GM18520 (cell line): ENCODE data around the gene ORAI3.
A peak's percentile ranks its signal among the peaks of the same experiment; 100 is the strongest.
"Not testable (repeated sequence)": the region's sequence is repeated elsewhere in the genome, so short reads cannot be mapped to it uniquely, and the experiment has no call there.

Experiments used
- ATAC-seq: cut with Tn5 transposase; IDR thresholded peaks from one replicate; pipeline ENCODE4 v1.9.1; 2021; ENCODE audit not compliant: unreplicated experiment

The ORAI3 gene

DNA sequence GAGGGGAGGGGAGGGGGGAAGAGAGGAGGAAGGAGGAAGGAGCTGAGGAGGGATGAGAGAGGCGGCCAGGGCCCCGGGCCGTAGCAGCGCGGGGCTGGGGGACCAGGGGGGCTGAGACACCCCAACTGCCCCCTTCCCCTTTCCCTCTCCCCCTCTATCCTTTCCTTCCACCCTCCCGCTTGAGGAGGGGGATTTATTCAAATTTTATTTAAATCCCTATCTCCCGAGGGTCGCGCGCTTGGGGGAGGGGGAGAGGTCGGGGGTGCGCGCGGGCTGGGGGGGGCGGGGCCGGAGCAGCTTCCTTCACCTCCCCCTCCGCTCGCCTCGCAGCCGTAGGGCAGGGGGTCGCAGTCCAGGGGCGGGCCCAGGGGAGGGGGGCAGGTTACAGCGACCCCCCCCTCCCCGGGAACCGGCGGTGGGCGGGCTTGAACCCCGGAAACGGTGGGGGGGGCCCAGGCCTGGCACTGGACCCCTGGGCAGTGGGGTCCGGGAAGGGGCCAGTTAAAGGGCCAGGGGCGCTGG, 25.3 kb upstream of the ORAI3 start, which contains the start of gene FBXL19:
TSS of gene FBXL19 (plus strand) at position 19 of the 522 bp plus-strand sequence. CDS start 2,183 bp downstream, outside the sequence.
- no peak for ATAC-seq

DNA sequence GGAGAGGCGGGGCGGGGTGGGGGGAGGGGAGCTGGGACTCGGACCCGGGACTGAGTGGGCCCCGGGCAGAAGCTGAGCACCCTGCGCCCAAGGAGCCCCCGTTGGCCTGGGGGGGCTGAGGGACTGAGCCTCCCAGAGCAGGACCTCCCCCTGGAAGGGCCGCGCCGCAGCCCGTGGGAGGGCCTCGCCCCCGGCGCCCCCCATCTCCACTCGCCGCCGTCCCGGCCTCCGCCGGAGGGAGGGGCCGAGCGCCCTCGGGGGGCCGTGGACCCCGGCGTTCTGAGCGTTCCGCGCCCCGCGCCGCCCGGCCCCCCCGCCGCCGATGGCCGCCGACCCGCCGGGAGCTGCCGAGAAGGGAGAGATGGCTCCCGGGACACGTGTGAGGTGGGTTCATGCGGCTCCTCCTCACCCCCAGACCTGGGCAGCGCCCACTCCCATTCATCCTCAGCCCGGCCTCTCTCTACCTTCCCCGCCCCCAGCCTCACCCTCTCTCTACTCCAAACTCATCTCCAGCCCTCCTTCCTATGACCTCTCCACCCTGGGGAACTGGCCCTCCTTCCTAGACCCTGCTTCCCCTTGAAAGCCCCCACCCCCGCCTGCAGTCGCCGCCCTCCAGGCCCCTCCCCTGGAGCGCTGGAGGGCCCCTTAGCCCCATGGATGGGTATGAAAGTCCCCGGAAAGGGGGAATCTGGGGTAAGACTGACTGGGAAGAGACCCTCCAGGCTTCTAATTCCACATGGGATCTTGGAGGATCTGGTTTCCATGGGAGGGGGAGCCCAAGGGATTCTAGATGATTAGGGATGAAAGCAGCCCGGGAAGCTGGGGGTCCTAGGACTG, 24.6 kb upstream of the ORAI3 start:
- ATAC-seq = no peak

DNA sequence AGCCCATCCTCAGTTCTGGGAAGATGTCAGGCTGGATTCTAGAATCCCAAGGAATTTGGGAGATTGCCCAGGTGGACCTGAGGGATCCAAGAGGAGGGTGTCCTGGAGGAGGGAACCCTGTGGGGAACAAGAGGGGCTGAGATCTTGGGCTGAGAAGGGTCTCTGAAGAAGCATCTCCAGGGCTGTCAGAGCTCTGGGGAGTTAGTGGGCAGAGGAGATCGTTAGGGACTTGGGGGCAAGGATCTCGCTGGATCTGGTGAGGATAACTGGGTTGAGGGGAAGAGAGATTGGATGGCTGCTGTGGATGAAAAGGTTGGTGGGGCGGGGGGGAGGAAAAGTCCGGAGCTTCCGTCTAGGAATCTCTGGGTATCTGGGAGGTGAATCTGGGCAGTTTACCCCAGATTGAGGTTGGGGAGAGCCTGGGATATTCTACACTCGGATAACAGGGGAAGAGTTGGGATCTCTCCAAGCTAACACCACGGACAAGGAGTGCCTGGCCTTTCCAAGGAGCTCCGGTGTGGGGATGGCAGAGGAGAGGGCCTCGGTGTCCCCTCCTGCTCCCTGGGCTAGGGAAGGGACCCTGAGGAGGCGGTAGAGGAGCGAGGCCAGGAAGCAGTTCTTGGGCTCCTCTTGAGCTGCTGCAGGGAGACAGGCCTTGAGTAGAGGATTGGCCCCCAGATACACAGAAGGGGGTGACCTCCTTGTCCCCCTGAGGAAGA, 23.8 kb upstream of the ORAI3 start:
- no peak for ATAC-seq

DNA sequence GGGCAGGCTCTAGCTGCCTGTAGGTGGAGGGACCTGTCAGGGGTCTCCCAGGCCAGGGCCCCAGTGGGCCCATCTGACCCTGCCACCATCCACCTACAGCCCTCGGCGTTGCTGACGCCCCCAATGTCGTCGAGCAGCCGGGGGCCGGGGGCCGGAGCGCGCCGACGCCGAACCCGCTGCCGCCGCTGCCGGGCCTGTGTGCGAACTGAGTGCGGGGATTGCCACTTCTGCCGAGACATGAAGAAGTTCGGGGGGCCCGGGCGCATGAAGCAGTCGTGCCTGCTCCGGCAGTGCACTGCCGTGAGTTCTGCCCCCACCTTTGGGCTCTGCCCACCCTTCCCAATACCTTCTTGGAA, 23.3 kb upstream of the ORAI3 start:
- no peak for ATAC-seq

DNA sequence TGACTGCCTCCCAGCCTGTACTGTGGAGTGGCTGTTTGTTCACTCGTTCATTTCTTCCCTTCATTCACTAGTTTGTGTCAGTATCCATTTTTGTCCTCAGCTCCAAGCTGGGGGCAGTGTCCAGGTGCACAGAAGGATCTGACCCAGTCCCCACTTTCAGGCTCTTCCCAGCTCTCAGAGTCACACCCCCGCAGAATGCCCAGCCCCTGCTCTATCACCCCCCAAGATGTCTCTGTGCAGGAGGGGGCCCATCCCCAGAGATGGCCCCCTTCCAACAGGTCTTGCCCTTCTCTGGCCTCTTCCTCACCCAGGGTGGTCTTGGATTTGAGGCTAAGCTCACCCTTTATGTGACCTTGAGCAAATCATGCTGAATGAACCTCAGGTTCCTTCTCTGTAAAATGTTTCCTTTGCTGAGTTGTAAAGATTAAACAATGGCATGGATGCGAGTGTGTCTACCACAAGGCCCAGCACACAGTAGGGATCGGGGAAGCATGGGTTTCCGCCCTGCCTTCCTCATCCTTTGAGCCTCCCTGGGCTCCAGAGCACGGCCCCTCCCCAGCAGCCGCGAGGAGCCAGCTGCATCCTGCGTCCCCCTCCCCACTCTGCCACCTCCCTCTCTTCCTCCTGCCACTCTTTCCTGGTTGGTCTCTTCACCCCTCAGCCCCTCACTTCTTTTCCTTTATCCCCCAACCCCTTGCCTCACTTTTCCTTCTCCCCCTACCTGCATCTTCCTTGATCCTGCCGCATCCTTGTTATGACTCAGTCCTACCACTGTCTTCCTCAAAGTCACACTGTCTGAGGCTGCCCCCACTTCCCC, 22.7 kb upstream of the ORAI3 start:
- no peak for ATAC-seq

DNA sequence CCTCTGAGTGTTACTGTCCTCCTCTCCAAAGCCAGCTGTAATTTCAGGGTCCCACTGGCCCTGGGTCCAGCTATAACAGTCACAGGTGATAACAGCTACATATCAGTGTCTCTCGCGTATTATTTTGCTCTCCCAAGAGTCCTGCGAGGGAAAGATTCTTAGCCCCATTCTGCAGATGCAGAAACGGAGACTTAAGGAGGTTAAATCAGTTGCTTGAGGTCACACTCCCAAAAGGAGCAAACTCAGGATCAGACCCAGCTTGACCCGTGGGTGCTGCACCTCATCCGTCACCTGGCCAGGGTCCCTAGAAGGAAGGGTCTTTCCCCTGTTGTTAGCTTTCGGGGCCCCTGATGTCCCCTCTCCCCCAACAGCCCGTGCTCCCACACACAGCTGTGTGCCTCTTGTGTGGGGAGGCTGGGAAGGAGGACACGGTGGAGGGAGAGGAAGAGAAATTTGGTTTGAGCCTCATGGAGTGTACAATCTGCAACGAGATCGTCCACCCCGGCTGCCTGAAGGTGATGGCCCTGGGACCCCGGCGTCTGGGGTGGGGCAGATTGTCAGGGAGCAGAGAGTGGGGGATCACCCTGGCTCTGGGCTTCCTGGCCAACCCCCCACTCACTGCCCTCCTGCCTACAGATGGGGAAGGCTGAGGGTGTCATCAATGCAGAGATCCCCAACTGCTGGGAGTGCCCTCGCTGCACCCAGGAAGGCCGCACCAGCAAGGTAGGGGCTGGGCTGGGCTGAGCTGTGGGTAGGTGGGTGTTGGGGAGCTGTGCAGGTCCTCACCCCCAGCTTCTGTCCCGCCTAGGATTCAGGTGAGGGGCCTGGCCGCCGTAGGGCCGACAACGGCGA, 21.7 kb upstream of the ORAI3 start:
- ATAC-seq = no peak

DNA sequence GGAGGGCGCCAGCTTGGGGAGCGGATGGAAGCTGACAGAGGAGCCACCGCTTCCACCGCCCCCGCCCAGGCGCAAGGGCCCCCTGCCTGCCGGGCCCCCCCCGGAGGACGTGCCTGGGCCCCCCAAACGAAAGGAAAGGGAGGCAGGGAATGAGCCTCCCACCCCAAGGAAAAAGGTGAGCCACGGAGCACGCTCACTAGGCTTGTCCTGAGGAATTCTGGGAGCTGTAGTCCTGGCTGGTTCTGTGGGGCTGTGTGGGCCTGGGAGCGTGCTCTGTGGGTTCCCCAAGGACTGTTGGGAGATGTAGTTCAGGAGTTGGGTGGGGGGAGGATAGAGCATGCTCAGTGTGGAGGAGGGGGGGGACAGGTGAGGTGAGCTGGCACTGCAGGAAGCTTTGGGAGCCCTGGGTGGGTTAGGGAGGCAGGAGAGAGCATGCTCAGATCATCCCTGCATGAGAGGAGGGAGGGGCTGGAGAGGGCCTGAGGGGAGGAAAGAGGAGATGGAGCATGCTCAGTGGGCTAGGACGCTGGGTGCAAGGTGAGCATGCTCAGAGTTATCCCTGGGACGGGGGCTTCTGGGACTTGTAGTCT, 21.0 kb upstream of the ORAI3 start:
- no peak for ATAC-seq

DNA sequence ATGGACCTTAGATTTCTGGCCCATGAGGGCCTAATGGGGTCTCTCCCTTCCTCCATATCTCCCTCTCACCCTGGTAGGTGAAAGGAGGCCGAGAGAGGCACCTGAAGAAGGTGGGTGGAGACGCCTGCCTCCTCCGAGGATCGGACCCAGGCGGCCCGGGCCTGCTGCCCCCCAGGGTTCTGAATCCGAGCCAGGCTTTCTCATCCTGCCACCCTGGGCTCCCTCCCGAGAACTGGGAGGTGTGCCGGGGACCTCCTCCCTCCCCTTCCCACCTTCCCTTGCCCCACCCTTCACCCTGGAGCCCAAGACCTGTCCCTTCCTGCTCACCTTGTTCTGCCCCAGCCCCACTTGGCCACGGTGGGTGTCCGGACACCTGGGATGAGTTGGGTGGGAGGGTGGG, 20.5 kb upstream of the ORAI3 start:
- no peak for ATAC-seq

DNA sequence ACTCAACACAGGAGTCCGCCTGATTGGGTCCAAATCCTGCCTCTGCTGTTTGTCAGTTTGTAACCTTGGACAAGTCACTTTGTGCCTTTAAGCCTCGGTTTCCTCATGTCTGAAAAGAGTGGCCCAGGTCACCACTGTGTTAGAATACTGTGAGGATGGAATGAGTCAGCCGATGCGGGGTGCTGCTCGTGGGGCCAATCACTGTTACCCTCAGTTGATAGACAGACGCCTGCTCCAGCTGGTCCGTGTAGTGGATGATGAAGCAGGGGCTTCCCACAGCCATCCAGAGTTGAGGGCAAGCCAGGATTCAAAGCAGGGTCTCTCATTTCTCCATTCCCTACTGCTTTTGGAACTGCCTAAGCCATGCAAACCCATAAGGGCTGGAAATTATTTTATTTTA, 19.7 kb upstream of the ORAI3 start:
- no peak for ATAC-seq

DNA sequence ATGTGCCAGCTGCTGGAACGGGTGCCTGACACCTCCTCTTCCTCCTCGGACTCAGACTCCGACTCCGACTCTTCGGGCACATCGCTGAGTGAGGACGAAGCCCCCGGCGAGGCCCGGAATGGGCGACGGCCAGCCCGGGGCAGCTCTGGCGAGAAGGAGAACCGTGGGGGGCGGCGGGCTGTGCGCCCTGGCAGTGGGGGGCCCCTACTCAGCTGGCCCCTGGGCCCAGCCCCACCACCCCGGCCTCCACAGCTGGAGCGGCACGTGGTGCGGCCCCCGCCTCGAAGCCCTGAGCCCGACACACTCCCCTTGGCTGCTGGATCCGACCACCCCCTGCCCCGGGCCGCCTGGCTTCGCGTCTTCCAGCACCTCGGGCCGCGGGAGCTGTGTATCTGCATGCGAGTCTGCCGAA, 18.7 kb upstream of the ORAI3 start:
- ATAC-seq = no peak

DNA sequence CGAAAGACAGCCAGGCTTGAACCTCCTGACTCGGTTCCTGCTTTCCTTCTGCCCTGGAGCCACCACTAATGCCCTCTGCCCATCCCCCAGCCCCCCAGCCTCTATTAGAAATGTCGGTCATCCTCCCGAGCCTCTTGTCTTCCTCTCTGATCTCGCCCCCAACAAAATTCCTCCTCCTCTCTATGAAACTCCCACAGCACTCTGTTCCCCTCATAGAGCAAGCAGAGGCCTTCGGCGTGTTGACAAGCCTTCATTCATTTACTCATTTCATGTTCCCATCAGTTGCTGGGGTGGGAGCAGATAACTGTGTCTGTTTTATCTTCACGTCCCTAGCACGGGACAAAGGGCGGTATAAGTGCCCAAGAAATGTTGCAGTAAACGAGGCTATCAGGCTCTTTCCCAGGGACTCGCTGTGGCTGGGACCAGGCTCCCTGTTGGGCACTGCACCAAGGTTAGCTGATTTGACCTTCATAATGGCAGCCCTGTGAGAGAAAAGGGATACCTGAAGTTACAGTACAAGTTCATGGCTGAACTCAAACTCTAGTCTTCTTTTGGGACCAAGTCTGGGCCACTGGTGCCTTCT, 17.7 kb upstream of the ORAI3 start:
- ATAC-seq = no peak

DNA sequence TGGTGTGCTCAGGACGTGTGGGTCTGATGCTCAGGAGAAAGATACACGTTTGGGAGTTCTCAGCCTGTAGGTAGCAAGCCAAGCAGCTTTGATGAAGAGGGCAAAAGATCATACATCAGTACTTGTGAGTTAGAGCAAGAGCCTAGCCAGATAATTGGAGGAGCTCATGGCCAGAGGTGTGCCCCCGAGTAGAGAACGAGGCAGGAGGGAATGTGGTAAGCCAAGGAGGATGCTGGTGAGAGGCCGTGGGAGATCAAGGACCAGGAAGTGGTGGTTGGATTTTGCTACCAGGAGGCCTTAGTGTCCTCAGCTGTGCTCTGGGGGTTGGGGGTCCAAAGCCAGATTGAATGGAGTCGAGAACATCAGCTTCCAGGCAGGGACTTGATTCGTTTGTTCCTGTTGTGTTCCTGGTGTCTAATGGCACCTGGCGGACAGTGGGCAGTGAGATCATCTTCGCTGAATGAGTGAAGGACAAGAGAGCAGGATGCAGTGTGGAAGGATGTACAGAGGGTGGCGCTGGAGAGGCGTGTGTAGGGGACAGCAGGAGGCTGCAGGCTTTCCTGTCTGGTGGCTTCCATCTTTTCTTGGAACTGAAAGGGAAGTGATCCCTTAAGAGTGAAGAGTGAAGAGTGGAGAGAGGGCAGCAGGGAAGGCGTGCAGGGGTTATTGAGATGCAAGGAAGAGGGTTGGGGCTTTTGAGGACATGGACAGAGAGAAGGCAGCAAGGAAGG, 13.9 kb upstream of the ORAI3 start:
- no peak for ATAC-seq

DNA sequence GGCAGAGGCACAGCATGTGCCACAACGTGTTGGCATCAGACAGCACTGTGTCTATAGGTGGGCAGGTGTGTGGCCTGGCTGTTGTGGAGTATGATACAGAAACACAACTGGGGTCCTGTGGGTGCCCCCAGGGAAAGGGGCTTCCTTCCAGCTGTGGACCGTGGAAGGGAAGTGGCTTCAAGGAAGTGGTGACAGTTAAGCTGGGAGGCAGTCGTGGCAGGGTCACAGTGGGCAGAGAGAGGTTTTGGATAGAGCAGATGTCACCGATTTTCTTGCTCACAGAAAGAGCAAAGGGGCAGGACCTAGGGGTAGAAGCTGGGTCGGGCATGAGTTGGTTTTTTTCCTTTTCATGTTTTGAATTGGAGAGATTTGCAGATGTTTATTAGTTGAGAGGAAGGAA, 11.2 kb upstream of the ORAI3 start:
- no peak for ATAC-seq

DNA sequence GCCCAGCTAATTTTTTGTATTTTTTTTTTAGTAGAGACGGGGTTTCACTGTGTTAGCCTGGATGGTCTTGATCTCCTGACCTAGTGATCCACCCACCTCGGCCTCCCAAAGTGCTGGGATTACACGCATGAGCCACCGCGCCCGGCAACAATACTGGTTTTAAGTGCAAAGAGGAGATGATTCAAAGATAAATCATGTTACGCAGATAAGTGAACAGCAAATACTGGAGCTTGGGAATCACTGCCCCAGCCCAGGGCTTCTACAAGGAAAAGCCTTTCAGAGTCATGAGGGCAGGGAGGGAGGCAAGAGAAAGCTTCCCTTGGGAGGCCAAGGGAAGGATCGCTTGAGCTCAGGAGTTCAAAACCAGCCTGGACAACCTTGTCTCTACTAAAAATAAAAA, 9.3 kb upstream of the ORAI3 start:
- not testable (repeated sequence) for ATAC-seq

DNA sequence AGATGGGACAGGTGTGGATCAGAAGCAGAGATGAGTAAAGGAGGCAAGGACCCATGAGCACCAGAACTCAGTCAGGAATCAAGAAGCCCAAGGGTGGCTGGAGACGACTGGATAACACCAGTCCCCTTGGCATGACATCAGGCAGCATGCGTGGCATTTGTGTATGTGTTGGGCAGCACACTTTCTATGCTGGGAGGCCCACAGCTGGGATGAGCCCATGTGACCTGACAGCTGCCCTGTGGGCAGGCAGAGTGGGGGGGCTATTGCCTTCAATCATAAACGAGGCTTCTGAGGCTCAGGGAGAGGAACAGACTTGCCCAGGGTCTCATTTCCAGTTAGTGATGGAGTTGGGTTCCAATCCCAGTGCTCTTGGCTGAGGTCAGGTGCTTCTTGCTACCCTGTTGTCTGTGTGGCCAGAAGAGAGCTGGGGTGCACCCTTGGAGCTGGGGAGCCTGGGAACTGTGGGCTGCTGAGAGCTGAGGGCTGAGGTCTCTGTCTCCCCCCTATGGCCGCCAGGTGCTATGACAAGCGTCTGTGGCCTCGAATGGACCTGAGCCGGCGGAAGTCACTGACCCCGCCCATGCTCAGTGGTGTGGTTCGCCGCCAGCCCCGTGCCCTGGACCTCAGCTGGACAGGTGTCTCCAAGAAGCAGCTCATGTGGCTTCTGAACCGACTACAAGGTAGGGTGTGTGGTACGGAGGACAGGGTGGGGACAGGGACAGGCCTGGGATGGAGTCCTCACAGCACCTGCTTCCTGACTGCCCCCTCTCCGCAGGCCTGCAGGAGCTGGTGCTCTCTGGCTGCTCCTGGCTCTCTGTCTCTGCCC, 7.1 kb upstream of the ORAI3 start:
- ATAC-seq = peak; percentile 86

DNA sequence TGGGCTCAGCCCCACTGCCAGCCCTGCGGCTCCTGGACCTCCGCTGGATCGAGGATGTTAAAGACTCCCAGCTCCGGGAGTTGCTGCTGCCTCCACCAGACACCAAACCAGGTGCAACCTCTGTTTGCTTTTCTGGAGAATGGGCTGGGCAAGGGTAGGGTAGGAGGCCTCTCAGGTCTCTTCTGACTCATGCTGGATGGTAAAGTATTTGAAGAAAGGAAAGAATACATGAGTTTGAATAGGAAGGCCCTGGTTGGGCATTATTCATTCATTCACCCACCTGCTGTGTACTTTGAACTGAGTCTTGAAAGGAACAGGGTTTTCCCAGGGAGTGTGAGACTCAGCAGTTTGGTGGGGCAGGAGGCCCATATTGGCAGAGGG, 6.5 kb upstream of the ORAI3 start:
- ATAC-seq = no peak

DNA sequence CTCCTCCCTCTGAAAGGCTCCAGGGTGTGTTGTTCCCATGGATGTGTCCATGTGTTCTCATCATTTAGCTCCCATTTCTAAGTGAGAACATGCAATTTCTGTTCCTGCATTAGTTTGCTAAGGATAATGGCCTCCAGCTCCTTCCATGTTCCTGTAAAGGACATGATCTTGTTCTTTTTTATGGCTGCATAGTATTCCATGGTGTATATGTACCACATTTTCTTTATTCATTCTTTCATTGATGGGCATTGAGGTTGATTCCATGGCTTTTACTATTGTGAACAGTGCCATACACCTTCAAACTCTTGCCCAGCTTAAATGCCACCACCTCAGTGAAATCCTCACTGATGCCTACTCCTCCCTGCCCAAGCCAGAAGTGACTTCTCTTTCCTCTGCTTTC, 4.5 kb upstream of the ORAI3 start:
- no peak for ATAC-seq
